Daoy (cell line): Measurements from ENCODE around the gene APBB1IP. TPM values are rescaled to one million over a fixed set of nuclear protein-coding genes. Genes with fewer than 3 reads are reported as not detected.
"Not testable (repeated sequence)": the region's sequence is repeated elsewhere in the genome, so short reads cannot be mapped to it uniquely, and the experiment has no call there.

Source experiments
- DNase-seq: peaks from one replicate; pipeline ENCODE4 v3.0.0-alpha.2; 2015; ENCODE audit warnings: low read depth
- total RNA-seq: library from RNA; depleted of rRNA; stranded (reverse); fragments of >200 nt; shearing (Covaris generic); gene quantifications from 2 replicates; pipeline ENCODE4 v1.2.3, GENCODE V29; 2014

APBB1IP gene
- total RNA-seq, 1 experiment from 2014 or later = not detected

DNA sequence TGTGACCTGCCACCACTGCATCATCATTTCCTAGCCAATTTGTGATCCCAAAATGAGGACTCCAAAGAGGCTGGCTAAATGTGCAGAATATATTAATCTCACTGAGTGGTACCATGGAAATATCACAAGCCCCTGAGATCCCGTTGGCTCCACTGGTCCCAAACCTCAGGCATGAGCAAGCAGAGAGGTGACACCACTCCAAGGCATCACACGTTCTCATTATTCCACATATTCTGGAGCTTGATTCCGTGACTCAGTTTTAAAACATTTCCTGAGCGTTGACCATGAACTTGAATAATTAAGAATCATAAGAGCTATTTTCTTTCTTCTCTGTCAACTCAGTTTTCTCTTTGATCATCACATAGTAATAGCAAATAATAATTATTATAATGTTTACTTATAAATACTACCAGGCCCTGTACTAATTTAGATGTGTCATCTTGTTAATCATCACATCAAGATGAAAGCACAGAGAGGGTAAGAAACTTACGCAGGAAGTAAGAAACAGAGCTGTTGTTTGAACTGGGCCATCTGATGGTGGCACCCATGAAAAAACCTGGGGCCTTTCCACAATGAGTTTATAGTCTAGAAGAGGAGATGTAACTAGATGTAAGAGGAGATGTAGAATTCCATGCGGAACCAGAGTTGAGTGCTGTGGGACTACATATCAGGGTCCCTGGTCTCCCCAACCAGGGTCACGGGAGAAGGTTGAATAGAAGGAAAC, 3.5 kb downstream of the APBB1IP start:
- DNase-seq = peak; percentile 37

DNA sequence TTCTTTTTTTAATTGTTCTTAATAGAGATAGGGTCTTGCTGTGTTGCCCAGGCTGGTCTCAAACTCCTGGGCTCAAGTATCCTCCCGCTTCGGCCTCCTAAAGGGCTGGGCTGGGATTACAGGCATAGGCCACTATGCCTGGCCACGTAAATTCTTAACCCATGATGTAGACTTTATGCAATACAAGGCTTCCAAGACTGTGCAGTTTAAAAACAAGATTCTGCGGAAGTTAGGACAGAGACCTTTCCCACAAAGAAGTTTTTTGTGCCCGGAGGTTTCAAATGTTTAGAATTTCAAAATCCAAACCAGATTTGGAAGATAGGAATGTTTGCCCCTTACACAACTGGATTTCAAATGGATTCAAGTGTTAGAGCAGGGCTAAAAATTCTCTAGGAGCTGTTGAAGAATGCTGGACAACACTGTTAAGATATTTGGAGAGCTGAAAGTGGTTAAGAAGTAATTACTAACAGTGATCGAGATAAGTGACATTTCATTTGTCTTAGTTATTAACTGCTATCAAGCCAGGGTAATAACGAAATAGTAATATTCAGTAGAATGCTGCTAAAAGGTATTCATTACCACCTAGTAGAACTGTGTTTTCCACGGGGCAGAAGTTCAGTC, 7.4 kb downstream of the APBB1IP start:
- DNase-seq = no peak

- DNase-seq = no peak
Observed at GRCh38 chr10:26446258-26446657, 8.1 kb downstream of the APBB1IP start.

DNA sequence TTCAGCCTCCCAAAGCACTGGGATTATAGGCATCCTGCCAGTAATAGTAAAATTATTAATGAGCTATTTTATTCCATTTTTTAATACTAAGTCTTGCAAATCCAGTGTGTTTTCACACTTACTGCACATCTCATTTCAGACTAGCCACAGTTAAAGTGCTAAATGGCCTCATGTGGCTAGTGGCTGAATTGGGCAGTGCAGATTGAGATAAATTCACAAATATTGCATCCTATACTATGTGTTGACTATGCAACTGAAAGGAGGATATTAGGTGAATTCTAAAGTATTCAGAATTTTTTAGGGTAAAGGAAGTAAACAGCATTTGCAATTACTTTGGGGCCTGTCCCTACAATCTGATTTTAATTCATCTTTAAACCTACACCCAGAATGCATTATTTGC, 10.2 kb downstream of the APBB1IP start:
- no peak for DNase-seq

DNA sequence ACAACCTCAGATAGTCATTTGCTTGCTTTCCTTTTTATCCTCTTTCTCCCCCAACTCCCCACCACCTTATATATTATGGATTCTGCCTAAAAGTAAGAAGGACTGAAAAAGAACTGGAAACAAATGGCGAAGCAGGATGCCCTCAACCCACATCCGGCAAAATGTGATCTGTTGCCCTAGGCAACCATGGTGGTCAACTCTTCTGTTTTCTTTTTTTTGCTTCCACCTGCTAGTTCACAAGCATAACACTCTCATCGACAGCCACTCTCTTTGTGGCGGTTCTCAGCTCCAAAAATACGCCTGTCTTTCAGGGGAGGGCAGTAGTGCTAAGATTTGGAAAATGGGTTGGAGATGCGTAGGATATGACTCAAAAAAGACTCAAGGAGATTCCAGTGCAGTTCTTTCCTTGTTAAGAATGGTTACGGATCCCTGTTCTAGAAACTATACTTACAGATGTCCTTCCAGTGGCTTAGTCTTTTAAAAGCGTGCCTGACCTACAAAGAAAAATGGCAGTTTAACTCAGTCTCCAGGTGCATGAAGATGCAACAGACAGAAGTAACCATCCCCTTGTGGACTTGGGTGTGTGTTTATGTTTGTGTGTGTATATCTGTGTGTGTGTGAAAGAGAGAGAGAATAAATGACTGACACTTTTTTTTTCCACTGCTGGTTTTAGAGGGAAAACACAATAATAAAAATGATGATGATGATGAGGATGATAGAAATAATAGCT, 10.7 kb downstream of the APBB1IP start:
- peak; percentile 3 for DNase-seq

- DNase-seq = no peak
Observed at GRCh38 chr10:26449726-26450125, 11.6 kb downstream of the APBB1IP start.

GRCh38 chr10:26451903-26452302, 13.8 kb downstream of the APBB1IP start:
- DNase-seq = no peak

DNA sequence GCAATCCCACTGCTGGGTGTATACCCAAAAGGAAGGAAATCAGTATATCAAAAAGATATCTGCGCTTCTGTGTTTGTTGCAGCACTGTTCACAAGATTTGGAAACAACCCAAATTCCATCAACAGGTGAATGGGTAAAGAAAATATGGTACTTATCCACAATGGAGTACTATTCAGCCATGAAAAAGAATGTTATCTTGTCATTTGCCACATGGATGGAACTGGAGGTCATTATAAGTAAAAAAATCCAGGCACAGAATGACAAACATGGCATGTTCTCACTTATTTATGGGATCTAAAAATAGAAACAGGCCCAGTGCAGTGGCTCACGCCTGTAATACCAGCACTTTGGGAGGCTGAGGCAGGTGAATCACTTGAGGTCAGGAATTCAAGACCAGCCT, 15.7 kb downstream of the APBB1IP start:
- DNase-seq = no peak

DNA sequence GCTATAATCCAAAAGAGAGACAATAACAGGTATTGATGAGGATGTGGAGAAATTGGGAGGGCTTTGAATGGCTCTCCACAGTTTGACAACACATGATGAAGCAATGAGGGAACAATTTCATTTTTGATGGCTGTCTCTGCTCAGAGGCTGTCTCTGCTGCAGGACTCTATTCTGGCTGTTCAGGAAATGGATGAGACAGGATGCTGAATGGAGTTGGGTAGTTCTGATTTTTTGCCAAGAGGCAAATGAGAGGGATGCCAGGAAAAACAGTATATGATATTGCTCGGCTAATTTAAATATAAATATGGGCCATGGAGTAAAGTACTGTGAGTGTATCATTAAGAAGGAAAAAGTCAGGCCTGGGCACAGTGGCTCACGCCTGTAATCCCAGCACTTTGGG, 16.8 kb downstream of the APBB1IP start:
- no peak for DNase-seq

- DNase-seq = no peak
Observed at GRCh38 chr10:26455567-26456315, 17.6 kb downstream of the APBB1IP start.

DNA sequence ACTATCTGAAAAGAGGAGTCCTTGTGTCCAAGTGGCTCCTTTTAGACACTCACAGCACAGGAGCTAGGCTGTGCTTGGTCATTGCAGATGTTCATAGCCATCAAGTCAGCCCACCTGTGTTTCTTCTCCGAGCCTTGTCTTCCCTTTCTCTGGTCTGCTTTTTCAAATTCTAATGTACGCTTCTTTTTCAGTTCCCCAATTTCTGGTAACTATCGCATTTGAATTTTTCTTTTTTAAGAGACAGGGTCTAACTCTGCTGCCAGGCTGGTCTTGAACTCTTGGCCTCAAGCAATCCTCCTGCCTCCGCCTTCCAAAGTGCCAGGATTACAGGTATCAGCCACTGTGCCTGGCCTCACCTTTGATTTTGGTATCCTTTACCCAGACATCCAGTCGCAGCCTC, 18.9 kb downstream of the APBB1IP start:
- DNase-seq = no peak

GRCh38 chr10:26460736-26461135, 22.6 kb downstream of the APBB1IP start:
- DNase-seq = no peak

DNA sequence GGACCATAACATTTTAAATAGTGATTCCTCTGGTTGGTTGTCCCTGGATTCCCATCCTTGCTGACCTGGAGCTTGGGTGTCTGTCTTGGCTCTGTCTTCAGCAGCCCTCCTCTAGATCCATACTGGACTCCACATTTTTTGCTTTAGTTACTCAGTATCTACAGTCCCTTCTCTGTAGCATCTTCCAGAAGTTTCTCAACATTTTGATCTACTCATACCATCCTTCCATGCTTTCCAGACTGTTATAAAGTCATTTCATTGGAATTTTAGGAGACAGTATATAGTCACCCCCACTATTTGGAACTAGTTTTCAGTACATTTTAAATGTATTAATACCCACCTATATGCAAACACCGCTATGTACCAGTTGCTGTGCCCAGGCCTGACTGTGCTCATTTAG, 25.8 kb downstream of the APBB1IP start:
- DNase-seq = no peak

DNA sequence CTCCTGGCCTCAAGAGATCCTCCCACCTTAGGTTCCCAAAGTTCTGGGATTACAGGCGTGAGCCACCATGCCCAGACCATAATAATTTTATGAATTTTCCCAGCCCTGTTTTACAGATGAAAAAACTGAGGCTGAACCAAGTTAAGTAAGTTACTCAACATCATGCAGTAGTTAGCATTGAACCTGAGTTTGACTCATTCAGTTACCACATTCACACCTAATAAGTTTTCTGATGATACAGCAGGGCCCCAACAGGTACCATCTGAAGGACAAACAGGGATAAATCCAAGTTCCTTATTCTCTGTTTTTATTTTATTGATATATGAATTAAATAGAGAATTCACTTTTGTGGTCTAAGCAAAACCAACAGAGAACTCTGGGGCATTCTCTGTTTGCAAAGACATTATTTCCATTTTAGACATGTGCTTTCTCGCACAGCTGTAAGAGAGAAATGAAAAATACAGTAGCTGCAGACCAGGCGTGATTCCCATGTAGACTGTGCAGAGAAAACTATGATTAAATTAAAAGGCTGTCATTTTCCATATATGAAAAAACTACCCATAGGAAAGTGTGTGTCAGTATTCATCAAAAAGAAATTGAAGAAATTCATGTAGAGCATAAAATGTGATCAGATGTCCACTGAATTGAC, 26.6 kb downstream of the APBB1IP start:
- DNase-seq = no peak

DNA sequence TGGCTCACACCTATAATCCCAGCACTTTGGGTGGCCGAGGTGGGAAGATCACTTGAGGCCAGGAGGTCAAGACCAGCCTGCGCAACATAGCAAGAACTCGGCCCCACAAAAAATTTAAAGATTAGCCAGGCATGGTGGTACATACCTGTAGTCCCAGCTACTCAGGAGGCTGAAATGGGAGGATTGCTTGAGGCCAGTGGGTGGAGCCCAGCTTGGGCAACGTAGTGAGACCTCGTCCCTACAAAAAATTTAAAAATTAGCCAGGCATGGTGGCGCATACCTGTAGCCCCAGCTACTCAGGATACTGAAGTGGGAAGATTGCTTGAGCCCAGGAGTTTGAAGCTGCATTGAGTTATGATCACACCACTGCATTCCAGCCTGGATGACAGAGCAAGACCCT, 28.4 kb downstream of the APBB1IP start:
- not testable (repeated sequence) for DNase-seq

DNA sequence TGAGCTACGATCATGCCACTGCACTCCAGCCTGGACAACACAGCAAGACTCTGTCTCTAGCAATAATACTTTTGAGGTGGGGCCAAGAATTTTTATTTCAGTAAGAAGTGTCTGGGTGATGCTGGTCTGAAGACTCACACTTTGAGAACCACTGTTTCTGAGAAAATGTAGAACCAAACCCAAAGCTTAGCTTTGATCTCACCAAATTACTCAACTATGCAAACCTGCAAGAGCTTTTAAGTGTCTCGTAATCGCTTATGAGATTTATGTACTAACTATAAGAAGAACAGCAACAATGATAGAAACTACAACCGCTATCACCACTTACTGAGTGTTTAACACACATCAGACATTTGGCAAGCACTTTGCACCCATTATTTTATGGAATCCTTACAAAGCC, 29.5 kb downstream of the APBB1IP start:
- DNase-seq = no peak

- DNase-seq = no peak
Observed at GRCh38 chr10:26468291-26468690, 30.1 kb downstream of the APBB1IP start.

DNA sequence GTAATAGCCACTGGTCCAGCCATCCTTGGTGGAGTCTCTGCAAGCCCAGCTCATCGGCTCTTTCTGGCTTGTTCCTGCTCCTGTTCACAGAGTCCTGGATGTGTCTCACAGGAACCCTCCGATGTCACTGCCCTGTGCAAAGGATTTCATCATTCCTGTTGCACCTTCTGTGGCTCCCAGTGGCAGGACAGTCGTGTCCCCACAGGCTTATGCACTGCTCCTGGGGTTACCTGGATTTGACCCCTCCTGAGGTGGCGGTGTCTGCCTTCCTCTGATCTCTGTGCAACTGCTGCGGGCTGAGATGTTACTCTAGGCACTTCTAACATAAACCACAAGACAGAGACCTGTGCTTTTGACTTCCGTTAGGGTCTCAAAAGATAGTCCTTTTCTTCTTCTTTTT, 30.6 kb downstream of the APBB1IP start:
- no peak for DNase-seq

DNA sequence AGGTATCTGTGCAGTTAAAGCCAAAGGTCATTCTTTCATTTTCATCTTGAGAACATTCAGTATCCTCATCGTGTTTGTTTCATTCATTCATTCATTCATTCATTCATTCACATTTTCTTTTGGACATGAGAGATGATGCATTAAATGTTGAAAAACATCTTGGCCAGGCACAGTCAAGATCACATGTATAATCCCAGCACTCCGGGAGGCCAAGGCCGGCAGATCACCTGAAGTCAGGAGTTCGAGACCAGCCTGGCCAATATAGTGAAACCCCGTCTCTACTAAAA, 34.3 kb downstream of the APBB1IP start:
- DNase-seq = no peak

- no peak for DNase-seq
Observed at GRCh38 chr10:26474026-26474425, 35.9 kb downstream of the APBB1IP start.

DNA sequence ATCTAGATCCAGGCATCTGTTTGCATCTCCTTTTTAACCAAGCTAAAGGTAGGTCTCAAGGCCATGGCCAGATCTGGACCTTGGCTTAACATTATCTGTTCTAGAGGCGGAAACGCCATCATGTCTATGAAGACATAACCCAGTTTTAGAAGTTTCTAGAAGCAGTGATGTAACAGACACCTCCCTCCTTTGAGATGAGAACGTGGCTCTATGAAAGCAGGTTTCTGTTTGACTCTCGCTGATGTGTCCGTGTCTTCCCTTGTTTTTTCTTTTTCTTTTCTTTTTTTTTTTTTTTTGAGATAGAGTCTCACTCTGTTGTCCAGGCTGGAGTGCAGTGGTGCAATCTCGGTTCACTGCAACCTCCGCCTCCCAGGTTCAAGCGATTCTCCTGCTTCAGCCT, 36.7 kb downstream of the APBB1IP start:
- not testable (repeated sequence) for DNase-seq

GRCh38 chr10:26475386-26475785, 37.2 kb downstream of the APBB1IP start:
- no peak for DNase-seq
